Germinal center (tissue), 1 donor: ENCODE results near the gene TMCO4.

Experiments used
- DNase-seq: peaks from one replicate; pipeline ENCODE4 v3.0.0; 2012; ENCODE audit warnings: mixed read lengths, low spot score

Gene TMCO4

DNA sequence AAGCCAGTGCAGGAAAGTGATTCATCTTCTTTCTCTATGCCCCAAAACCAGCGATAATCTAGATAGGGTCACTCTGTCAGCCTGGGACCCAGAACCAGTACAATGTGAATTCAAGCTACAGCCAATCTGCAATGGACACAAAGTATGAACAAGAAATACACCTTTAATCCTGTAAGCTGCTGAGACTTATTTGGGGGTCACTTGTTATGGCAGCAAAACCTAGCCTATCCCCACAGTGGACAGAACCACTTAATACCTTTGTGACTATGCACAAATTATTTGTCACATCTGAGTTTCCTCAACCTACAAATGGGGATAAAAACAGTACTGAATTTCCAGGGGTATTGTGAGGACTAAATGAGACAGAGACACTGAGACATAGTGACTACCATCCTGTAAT, 50.0 kb downstream of the TMCO4 start:
- DNase-seq, result no peak

DNA sequence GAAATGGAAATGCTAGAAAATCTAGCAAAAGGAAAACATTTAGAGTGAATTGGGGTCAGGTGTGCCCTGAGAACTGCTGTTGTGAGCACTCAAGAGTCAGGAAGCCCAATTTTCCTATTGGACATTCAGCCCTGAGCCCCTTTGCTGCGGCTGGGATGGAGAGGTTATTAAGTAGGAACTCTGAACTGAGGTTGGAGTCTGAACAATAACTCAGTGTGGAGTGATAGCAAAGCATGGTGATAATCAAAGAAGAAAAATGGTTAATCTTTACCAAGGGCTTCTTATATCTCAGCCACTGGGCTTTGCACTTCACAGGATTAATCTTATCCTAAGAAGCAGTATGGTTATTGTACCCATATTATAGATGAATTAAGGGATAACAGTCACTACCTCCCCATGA, 52.0 kb downstream of the TMCO4 start:
- DNase-seq, result no peak

DNA sequence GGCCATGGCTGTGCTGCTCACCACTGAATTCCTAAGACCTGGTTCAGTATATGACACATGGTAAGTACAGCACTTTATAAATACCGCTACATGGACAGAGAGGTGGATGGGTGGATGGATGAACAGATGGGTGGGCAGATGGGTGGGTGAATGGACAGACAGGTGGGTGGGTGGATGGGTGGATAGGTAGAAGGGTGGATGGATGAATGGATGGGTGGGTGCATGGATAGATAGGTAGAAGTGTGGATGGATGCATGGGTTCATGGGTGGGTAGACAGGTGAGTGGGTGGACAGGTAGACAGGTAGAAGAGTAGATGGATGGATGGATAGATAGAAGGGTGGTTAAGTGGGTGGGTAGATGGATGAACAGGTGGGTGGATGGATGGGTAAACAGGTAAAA, 54.8 kb downstream of the TMCO4 start:
- DNase-seq, result no peak

DNA sequence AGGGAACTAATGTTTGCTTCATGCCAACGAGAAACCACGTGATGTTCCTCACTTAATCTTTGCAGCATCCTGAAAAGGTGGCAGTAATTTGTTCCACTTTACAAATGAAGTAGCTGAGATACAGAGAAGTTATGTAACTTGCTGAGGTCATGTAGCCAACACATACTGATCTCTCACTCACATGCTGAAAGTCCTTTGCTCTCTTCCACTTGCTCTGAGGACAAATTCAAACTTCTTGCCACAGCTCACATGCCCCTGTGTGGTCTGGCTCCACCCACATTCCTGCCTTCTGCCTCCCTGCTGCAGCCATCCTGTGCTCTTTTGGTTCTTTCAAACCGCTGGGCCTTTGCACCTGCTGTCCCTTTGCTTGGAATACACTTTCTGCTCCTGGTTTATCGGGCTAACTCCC, 55.4 kb downstream of the TMCO4 start:
- DNase-seq, result no peak

DNA sequence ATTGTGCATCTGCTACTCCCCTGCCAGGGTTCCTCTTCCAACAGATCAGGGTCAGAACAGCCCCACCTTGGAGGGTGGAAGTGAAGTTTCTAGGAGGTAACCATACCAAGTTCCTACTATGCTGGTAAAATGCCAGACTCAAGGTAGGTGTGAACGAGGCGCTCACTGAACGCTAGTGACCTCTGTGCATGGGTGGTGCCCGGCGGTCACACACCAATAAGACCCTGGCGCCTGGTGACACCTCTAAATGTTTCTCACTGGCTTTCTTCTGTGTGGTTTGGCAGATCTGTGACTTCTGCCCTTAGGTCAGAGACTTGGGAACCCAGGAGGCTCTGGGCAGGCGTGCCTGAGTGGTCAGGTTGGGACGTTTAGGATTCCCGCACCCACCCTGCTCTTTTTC, 55.9 kb downstream of the TMCO4 start:
- DNase-seq, result no peak

DNA sequence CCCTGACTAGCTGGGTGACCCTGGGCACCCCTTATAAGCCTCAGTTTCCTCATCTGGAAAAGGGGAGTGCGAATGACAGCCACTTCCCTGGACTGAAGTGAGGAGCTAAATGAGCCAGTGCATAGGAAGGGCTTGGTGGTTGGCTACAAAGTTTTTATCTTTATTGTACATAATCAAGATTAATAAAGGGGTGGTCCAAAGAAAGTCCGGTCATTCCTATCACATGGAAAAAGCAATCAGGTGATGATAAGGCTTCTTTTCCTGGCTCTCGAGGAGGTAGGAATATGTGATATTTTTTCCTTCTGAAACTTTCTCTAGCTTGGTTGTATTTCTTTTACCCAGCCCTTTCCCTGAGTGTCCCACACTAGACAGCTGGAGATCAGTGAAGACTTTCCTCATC, 56.5 kb downstream of the TMCO4 start:
- DNase-seq, result no peak

DNA sequence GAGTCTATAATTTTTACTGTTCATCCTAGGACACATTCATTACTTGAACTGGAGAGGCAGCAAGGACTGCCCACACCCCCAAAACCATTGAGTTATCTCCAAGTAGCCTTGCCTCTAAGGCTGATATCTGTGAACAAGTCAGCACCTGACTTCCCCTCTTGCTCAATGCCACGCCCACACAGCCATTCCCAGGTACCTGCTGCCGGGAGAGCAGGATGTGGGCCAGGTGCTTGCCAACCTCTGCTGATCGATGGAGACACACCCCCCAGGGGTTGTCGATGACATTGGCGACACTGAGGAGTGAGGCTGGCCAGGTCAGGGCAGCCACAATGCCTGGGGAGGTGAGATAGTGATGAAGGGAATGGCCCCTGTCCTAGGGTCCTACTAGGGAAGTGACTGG, 60.1 kb downstream of the TMCO4 start:
- DNase-seq, result no peak

DNA sequence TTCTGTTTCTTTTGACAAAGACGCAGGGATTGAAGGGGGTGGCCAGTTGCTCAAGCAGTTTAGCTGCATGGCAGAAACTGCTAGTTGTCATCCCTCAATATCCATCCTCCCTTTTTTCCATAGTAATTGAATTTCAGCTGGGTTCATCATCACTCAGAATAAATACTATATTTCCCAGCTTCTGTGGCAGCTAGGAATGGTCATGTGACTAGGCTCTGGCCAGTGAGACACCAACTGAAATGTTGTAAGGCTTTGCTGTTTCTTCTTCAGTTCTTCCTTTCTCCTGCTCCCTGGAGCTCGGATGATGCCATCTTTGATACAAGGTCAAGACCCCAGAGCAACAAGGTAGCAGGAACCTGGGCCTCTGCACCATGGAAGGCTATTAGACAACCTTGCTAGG, 61.0 kb downstream of the TMCO4 start:
- no peak for DNase-seq

DNA sequence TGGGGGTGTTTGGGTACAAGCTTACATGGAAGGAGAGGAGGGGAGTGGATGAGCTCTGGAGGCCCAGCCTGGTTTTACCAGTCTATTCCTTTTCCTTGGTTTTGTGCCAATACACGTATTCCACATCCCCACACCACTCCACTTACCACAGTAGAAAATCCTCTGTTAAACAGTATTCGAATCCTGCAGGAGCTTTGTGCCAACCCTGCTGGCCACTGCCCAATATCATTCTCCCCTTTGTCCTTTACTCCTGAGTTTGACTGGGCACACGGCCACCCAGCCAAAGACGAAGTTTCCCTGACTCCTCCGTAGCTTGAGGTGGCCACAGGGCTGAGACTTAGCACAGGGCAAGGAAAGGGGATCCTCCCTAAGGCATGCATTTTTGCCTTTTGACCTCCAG, 61.6 kb downstream of the TMCO4 start:
- no peak for DNase-seq

DNA sequence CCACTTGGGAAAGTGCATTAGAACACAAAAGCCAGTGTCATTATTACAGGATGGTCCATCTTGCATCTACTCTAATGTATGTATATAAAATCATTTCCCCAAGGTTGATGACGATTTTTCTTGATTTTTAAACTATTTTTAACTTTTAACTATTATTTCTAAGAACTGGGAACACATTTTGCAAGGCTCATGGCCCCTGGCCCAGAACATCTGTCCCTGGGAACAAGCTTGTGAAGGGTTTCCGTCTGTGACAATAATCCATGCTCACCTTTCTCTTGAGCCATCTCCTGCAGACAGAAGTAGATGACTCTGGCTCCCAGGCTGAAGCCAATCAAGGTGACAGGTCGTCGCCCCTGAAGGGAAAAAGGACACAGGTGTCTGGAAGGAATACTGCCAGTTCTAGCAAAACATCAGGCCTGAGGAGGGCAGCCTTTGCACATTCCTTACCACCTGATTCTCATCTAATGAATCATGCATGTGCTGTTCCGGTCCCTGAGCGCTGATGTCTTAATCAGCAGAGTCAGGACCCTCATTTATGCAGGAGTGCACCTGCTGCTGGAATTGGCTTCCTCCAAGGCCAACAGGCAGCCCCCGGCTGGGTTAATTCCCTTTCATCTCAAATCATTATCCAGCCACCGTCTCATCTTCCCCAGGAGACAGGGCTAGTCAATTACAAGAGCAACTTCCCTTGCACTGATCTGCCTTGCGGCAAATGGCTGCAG, 62.5 kb downstream of the TMCO4 start:
- no peak for DNase-seq

DNA sequence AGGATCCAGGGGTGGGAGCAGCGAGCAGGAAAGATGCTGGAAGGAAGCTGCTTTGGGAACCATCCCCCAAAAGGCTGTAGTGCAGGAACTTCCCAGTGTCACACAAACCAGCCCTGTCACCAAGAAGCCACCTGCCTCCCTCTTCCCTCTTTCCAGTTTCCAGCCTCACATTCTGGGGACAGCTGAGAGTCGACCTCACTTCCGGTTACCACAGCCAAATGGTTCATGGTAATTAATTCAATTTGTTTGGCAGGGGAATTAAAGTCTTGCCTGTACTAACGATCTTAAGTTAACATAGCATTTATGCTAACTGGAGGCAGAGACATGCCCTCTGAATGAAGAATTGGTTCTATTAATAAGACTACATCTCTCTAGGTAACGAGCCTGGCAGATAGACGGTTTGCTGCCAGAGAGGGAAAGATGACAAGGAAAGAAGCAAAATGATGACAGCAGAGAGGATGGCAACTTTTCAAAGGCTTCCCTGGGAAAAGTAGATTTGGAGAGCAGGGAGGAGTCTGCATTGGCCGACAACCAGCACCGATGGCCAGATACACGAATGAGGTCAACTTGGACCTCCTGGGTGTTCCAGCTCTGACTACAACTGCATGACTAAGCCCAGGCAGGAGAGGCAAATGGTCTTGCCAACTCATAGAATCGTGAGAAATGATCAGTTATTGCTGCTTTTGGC, 64.1 kb downstream of the TMCO4 start:
- DNase-seq, result no peak

DNA sequence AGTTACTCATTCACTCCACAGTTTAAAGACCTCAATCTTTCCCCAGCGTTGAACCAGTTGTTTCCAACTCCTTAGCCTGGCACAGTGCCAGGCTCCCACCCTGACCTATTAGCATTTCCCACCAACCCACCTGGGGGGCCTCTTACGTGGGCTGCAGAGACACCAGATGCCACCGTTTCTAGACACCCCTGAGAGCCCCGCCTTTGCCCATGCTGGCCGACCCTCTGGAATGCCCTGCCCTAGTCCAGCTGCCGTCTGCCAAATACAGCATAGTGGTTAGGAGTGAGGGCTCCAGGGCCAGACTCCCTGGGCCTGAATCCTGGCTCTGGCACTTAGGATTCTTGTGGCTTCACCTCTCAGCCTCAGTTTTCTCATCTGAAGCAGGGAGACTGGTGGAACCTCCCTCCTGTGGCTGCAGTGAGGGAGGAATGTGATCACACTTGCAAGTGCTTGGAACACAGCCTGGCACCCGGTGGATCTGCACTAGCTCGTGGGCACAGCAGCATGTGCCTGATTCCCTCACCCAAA, 65.2 kb downstream of the TMCO4 start:
- no peak for DNase-seq

DNA sequence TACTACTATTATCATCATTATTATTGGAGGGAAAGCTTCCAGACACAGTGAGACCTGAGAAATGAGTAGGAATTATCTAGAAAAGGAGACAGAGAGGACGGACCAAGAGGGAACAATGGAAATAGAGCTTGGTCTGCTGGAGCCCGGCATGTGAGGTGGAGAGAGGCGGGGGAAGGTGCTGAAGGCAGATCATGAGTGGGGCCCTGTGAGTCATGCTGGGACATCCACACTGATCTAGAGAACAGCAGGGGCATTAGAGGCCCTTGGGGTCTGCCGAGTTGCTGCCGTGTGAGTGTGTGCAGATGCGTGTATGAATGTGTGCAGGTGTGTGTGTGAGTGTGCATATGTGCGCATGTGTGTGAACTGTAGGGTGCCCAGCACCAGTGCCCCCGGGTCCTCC, 65.7 kb downstream of the TMCO4 start:
- no peak for DNase-seq

DNA sequence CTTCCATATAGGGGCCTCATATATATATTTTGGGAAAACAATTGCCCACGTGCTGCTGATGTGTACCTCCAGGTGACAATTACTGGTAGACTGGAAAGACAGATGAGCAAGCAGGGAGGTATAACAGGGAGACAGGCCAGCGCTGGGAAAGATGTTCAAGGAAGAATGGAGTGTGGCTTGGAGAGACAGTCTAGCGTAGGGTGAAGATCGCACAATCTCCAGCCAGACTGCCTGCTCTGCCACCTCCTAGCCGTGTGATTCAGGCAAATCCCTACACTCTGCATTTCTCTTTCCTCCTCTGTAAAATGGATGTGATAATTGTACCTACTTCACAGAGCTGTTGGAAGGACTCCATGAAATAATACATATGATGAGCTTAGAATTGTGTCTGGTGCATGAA, 66.1 kb downstream of the TMCO4 start:
- DNase-seq, result no peak

DNA sequence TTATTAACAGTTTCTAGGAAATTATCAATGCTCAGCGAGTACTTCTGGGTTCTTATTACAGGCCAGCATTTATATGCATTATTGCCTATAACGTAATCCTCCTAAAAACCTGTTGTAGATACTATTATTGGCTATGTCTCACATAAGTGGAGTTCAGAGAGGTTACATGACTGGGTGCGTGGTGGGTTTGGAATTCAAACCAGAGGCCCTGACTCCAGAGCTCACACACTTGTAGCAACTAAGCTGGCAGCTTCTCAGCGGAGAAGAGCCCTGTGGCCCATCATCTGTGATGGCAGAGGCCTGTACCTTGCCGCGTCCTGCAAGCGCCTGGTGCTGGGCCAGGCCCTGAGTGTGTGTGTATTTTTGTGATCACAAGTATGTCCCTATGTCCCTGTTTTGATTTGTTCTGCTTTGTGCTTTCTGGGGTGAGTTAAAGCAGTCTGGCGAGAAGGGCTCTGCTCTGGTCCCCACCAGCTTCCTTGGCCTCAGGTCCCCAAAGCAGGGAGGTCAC, 68.3 kb downstream of the TMCO4 start:
- no peak for DNase-seq

DNA sequence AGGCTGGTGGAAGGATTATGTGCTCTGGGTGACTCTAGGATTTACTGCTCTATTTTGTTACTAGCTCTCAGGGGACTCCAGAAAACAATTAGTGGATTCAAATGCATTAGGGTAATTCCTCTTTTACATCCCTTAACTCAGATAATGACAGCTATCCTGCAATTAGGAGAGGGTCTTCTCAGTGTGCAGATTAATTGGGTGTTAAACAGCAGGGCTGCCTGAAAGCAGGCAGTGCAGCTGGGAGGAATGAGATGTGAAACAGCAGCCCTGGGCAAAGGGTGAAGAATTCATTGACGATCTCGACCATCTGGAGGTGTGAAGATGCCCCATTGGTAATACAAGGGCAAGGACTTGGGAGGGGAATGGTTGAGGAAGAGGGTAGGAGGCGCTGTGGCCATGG, 68.9 kb downstream of the TMCO4 start:
- DNase-seq, result no peak

DNA sequence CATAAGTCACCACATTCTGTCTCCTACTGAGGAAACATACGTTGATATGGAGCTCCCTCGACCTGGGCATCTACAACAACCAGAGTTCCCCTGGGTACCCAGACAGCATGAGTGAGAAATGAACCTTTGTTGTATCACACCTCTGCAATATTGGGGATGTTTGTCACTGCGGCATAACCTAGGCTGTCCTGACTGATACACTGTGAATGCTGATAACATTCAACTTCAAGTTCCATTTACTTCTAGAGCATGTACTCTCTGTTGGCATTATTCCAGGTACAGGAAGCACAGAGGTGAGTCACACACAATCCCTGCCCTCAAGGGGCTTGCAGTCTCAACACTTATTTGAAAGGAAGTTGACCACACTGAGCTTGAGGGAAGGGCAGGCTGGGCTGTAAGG, 69.5 kb downstream of the TMCO4 start:
- no peak for DNase-seq

DNA sequence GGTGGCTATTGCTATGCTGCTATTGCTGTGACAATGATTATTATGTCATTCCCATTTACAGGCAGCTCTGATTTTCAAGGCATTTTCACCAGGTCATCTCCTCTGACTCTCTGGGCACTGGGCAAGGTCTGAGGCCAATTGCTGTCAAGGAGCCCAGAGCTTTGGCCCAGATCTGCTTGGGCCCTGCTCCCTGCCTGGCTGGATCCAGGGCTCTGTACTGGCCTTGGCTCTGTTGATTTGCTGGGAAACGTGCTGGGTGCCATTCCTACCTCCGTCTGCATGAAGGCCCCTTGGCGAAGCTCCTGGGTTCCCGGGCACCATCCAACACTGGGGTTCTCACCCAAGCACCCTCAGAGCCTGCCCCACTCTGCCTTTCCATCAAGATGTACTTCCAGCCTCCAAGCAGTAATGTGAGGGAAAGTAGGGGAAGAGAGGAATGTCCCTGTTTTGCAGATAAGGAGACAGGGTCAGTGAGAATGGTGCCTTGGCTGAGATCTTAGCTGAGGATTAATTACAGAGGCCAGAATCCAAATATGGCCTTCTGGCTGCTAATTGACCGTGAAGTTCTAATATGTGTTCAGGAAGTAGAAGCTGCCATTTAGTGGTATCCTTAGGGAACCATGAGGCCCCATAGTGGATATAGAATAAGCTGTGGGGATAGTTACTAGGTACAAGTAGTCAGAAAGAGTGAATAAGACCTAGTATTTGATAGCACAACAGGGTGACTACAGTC, 71.1 kb downstream of the TMCO4 start:
- DNase-seq, result no peak

DNA sequence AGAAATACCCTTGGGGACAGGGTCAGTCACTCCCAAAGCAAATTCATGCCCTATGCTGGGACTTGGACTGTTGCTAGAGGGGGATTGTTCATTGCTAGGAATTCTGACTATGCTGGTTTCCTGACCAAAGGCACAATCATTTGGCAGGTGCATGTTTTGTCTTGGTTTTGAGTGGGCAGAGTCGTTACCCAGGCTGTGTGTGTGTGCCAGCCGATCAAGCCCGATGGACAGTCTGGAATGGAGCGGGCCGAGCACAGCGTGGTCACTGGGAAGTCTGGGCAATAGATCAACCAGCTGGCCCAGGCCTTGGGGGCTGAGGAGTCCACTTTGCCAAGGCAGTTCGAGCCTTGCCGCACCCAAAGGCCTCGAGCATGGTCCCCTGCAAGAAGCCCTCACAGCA, 74.1 kb downstream of the TMCO4 start:
- no peak for DNase-seq

DNA sequence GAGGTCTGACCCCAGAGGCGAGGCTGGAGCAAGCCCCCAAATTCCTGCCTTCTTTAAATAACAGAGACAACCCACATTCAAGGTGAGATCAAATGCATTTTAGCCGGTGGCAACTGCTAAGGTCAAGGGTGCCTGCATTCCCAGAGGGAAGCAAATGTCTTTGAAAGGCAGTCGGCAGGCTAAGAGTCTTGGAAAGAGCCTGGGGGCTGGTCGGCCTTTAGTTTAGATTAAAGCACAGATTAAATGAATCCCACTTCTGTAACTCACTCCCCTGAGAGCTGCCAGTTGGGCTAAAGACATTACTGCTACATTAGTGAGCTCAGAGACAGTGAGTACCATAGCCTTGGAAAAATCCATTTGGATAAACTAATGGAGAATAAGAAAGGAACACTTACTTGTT, 75.8 kb downstream of the TMCO4 start:
- DNase-seq, result no peak

DNA sequence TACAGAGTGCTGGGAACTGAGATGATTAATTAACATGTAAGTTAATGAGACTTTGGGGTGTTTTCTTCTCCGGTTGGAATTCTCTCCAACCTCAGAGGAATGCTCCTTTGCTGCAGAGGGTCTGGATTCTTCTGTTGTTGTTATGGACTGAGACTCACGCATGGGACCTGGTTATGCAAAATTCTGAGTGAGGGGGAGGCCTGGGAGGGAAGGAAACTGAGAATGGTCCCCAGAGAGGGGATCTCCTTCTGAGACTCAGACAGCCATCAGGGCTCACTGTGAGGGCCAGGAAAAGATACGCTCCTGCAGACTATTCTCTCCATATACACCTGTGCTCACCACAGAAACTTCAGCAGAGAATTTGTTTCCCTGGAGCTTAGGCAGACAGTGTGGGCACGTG, 78.7 kb downstream of the TMCO4 start:
- DNase-seq, result no peak

DNA sequence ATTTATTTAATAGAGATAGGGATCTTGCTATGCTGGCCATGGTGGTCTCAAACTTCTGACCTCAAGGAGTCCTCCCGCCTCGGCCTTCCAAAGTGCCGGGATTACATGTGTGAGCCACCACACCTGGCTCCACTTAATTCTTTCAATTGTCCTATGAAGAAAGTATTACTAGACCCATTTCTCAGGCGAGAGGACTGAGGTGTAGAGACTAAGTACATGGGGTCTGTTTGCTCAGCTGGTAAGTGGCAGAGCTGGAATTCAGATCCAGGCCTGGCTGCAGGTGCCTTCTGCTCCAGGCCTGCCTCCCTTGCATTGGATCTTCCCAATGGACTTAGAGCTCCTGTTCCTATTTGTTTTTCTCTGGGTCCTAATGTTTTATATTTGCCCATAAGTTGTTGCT, 79.5 kb downstream of the TMCO4 start:
- no peak for DNase-seq

DNA sequence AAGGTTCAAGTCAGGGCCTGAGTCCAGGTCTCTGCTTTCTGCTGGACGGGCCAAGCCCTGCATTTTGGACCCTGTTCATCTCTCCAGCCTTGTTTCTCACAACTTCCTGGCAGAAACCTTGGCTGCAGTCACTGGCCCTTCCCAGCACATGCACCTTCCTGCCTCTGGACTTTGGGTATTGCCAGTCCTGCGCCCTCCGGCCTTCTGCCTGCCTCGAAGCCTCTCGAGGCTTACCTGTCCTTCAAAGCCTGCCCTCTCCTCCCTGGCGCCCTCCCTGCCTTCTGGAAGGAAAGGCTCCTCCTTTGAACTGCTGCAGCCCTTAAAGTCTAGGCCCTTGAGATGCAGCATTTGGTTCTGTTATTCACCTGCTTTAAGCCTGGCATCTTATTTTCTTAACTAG, 82.2 kb downstream of the TMCO4 start:
- no peak for DNase-seq
